HG02798 (cell line): ENCODE data around the gene CYP4A11.
"Not testable (repeated sequence)": the region's sequence is repeated elsewhere in the genome, so short reads cannot be mapped to it uniquely, and the experiment has no call there.

ENCODE experiments used
- ATAC-seq: cut with Tn5 transposase; IDR thresholded peaks from one replicate; pipeline ENCODE4 v1.9.1; 2021; ENCODE audit warnings: mild to moderate bottlenecking; ENCODE audit not compliant: unreplicated experiment, poor library complexity

The CYP4A11 gene, protein sequence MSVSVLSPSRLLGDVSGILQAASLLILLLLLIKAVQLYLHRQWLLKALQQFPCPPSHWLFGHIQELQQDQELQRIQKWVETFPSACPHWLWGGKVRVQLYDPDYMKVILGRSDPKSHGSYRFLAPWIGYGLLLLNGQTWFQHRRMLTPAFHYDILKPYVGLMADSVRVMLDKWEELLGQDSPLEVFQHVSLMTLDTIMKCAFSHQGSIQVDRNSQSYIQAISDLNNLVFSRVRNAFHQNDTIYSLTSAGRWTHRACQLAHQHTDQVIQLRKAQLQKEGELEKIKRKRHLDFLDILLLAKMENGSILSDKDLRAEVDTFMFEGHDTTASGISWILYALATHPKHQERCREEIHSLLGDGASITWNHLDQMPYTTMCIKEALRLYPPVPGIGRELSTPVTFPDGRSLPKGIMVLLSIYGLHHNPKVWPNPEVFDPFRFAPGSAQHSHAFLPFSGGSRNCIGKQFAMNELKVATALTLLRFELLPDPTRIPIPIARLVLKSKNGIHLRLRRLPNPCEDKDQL

GRCh38 chr1:46941135-46941694 is at the start of gene CYP4A11:
TSS of gene CYP4A11 (minus strand) at chr1:46941476. CDS start at chr1:46941433, 43 bp downstream.
- ATAC-seq: no peak

DNA sequence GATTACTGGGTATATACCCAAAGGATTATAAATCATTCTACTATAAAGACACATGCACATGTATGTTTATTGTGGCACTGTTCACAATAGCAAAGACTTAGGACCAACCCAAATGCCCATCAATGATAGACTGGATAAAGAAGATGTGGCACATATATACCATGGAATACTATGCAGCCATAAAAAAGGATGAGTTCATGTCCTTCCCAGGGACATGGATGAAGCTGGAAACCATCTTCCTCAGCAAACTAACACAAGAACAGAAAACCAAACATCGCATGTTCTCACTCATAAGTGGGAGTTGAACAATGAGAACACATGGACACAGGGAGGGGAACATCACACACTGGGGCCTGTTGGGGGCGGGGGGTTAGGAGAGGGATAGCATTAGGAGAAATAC is 49.3 kb upstream of the CYP4A11 start:
- not testable (repeated sequence) for ATAC-seq

GRCh38 chr1:46983830-46984586 is 42.7 kb upstream of the CYP4A11 start:
- ATAC-seq: no peak

DNA sequence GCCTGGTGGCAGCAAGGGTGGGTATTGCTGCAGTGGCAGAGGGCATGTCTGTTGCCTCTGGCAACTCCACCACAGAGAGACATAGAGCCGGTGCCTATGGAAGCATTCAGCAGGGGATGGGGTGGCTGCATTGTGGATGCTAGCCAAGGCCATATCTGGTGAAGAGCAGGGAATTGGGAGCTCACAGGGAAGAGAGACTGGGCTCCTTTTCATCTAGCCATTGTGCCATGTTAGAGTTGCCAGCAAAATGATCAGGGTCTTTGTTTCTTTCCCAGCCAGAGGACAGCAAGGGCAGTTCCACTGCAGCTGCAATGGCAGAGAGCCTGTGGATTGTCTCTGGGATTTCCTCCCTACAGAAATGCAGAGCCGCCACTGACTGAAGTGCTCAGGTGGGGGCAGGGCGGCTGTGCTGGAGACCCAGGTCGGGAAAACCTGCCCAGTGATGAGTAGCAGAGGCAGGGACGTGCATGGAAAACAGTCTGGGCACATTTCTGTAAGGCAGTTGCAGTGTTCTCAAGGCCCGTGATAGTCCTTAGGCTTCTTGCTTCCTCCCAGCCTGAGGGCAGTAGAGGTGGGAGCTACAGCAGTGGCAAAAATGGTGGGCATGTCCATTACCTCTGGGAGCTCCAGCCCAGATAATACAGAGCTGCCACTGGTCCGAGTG is 42.0 kb upstream of the CYP4A11 start:
- ATAC-seq: no peak

GRCh38 chr1:46969014-46969619 is 27.8 kb upstream of the CYP4A11 start:
- ATAC-seq: no peak

- not testable (repeated sequence) for ATAC-seq
Measured at GRCh38 chr1:46962272-46962671, 21.0 kb upstream of the CYP4A11 start.

GRCh38 chr1:46961066-46961758 is 19.9 kb upstream of the CYP4A11 start:
- no peak for ATAC-seq

GRCh38 chr1:46960250-46960649 is 19.0 kb upstream of the CYP4A11 start:
- no peak for ATAC-seq

DNA sequence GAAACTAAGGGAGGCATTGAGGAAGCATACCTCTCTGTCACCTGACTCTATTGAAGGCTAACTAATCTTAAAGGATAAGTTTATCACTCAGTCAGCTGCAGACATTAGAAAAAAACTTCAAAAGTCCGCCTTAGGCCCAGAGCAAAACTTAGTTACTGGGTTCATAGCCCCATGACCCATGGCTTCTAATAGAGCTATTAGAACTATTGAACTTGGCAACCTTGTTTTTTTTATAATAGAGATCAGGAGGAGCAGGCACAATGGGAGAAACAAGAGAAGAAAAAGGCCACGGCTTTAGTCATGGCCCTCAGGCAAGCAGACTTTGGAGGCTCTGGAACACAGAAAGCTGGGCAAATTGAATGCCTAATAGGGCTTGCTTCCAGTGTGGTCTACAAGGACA is 13.8 kb upstream of the CYP4A11 start:
- not testable (repeated sequence) for ATAC-seq

- ATAC-seq: not testable (repeated sequence)
Measured at GRCh38 chr1:46953847-46954246, 12.6 kb upstream of the CYP4A11 start.

DNA sequence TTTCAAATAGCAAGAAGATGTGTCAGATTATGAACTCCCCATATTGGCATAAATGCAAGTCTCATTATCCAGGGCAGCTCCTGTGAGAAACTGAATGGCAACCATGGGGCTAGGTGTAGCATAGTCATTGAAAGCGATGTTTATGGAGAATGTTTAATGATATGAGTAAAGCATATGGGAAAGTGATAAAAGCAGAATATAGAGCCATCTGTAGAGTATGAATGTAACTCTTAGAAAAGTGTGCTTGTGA is 8.1 kb upstream of the CYP4A11 start:
- ATAC-seq: not testable (repeated sequence)

DNA sequence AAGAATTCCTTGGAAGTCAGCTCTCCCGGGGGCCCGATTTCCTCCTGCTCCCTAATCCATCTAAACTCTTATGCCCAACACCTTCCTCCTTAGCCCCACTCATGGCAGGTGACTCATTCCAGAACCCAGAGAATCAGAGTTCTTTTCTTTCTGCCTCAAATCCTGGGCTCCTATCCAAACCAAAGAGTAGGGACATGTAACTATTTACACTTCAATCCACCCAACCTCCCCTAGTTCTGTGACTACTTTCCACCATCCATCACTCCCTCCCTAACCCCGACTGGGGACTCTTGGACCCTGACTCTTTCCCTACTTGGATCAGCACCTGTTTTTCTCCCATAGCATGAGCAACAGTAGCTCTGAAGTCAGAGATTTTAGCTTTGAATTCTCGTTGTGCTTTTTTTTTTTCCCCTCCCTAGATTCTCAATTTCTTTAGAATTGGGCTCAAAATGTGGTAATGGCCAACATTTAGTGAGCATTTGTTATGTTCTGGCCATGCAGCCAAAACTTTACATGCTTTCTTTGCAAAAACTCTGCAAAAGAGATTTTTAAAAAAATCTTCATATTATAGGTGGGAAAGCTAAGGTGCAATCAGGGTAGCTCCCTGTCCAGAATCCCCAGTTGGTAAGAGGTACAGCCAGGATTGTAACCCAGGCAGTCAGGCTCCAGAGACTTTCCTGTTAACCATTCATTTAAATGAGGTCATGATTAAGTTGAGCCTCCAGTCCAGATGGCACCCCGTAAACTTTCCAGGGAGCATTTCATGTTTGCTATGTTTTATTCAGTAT is 7.5 kb upstream of the CYP4A11 start:
- ATAC-seq: no peak

DNA sequence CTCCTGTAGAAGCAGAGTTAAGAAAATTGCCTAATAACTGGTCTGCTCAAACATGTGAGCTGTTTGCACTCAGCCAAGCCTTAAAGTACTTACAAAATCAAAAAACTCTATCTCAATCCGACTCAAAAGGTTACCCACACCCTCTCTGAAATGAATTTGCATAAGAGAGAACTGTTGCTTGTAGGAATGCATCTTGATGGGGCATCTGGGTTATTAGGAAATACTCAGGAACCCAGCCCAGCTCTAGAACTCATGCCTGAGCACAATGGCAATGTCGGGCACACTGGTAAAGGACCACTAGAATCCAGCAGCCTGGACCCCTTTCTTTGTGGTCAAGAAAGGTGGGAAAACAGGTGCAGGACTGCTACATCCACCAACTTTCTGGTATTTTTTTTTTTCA is 6.4 kb upstream of the CYP4A11 start:
- ATAC-seq: not testable (repeated sequence)

GRCh38 chr1:46942086-46942485 is 810 bp upstream of the CYP4A11 start:
- no peak for ATAC-seq

GRCh38 chr1:46940307-46940706 is 969 bp downstream of the CYP4A11 start:
- no peak for ATAC-seq

GRCh38 chr1:46937270-46937669 is 4.0 kb downstream of the CYP4A11 start:
- no peak for ATAC-seq

DNA sequence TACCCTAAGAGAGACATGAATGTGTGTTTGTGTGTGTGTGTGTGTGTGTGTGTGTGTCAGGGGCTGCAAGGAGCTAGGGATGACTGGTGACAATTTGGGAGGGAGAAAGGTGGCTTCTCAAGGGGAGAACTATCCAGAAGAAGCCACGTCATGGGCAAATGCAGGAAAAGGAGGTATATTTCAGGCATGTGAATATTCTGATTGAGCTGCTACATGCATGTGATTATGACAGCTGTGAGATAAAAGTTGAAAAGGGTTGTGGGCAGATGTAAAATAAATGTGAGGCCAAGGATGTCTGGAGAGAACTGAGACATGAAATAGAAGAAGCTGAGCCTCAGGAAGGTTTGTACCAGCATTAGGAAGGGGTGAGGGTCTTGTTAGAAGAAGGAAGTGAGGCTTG is 4.5 kb downstream of the CYP4A11 start:
- ATAC-seq: no peak

- ATAC-seq: not testable (repeated sequence)
Measured at GRCh38 chr1:46934852-46935251, 6.4 kb downstream of the CYP4A11 start.

DNA sequence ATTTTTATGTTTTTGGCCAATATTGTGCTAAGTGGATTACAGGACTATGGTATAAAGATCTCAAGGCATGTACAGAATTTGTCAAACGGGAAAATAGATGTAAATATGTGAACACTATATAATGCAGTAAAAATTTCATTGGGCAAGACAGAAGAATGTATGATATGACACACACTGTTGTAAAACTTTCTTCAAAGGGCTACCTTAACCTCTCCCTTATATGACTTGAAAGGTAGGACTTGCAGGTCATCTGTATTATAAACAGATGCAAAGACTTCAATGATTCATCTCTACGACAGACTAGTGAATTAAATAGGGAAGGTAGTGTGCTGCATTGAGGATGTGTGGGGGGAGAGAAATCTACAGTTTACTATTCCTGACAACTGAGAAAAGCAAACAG is 9.3 kb downstream of the CYP4A11 start:
- ATAC-seq: not testable (repeated sequence)
